Caco-2 (cell line): Measurements from ENCODE around the gene FBP2. TPM values are rescaled to one million over a fixed set of nuclear protein-coding genes. Genes with fewer than 3 reads are reported as not detected.

Experiments
- BruUV-seq: library from RNA; stranded (reverse); fragments of 400-500 nt; replicated peaks from 2 replicates; lab custom pipeline; 2021; lab: Mats Ljungman, UMichigan
- CTCF ChIA-PET: fragments of 300-600 bp; sonication (Branson Sonifier 250); formaldehyde crosslinking; loops from one replicate; lab custom pipeline; 2022; ENCODE audit warnings: antibody characterized with exemption; lab: Charles Lee
- POLR2A ChIA-PET: fragments of 300-600 bp; sonication (Branson Sonifier 250); formaldehyde crosslinking; loops from one replicate; lab custom pipeline; 2022; ENCODE audit warnings: antibody characterized with exemption; lab: Charles Lee
- DNase-seq, 2 experiments: peaks; one replicate each; pipeline versions ENCODE4 v3.0.0 to v3.0.0-alpha.2; 2020 to 2022
- H3K27me3 ChIP-seq: replicated peaks from 2 replicates; pipeline ENCODE4 v1.6.0; 2011; ENCODE audit warnings: low read length; ENCODE audit not compliant: control insufficient read depth, insufficient read depth
- H3K36me3 ChIP-seq: 2 replicates; pipeline ENCODE4 v1.5.1; 2011; ENCODE audit warnings: low read length; ENCODE audit not compliant: control insufficient read depth, insufficient read depth
- H3K4me1 ChIP-seq: fragments of 250-450 bp; sonication (Bioruptor Pico); 2 replicates; pipeline ENCODE4 v1.5.1; 2020; ENCODE audit warnings: mild to moderate bottlenecking
- H3K4me3 ChIP-seq: 2 replicates; pipeline ENCODE4 v1.5.1; 2011; ENCODE audit warnings: low read depth, mild to moderate bottlenecking, control low read depth, low read length
- H3K9me3 ChIP-seq: fragments of 250-450 bp; sonication (Bioruptor Pico); 2 replicates; pipeline ENCODE4 v1.5.1; 2020; ENCODE audit warnings: mild to moderate bottlenecking, moderate library complexity
- H3K27ac Mint-ChIP-seq: one replicate; pipeline ENCODE4 v1.8.0; 2022; ENCODE audit warnings: mixed read lengths; ENCODE audit not compliant: unreplicated experiment
- H3K27me3 Mint-ChIP-seq: one replicate; pipeline ENCODE4 v1.8.0; 2022; ENCODE audit warnings: mixed read lengths; ENCODE audit not compliant: insufficient read depth, unreplicated experiment
- H3K36me3 Mint-ChIP-seq: one replicate; pipeline ENCODE4 v1.8.0; 2022; ENCODE audit warnings: mild to moderate bottlenecking, mixed read lengths; ENCODE audit not compliant: insufficient read depth, unreplicated experiment
- H3K4me1 Mint-ChIP-seq: one replicate; pipeline ENCODE4 v1.8.0; 2022; ENCODE audit warnings: low read depth, mixed read lengths; ENCODE audit not compliant: unreplicated experiment
- H3K4me3 Mint-ChIP-seq: one replicate; pipeline ENCODE4 v1.8.0; 2022; ENCODE audit warnings: mild to moderate bottlenecking, moderate library complexity, mixed read lengths; ENCODE audit not compliant: unreplicated experiment
- H3K9me3 Mint-ChIP-seq: one replicate; pipeline ENCODE4 v1.8.0; 2022; ENCODE audit warnings: mixed read lengths; ENCODE audit not compliant: unreplicated experiment
- intact Hi-C: fragments of 100-400 bp; cut with micrococcal nuclease; formaldehyde crosslinking; loops from one replicate; pipeline ENCODE4 v1.10.0; 2022; ENCODE audit not compliant: unreplicated experiment
- total RNA-seq: library from RNA; stranded (reverse); gene quantifications from 2 replicates; pipeline ENCODE4 v1.2.3, GENCODE V29; 2022
- TF ChIP-seq, protein P1 (sequence below), 2 experiments: fragments of 200-600 bp in 1 of 2; IDR thresholded peaks; 1 replicate in 1 of 2; 2 replicates in 1 of 2; pipeline versions ENCODE4 v1.5.1 to v1.8.0; 2011 to 2022; ENCODE audit warnings: antibody characterized with exemption in 1 of 2, control low read depth in 1 of 2, inconsistent platforms in 1 of 2, low read depth in 1 of 2, low read length in 1 of 2, mild to moderate bottlenecking in 1 of 2, moderate library complexity in 1 of 2; ENCODE audit not compliant: insufficient read depth in 1 of 2, severe bottlenecking in 1 of 2, unreplicated experiment in 1 of 2

The FBP2 gene
- total RNA-seq, 1 experiment from 2014 or later = not detected

GRCh38 chr9:94630281-94630680, 36.7 kb upstream of the FBP2 start:
- Histone ChIP-seq H3K4me3 (no peak overlapping the region), H3K36me3 (no peaks in the 10 kb centered on the region), H3K27me3 (no peaks in the 10 kb centered on the region), H3K4me1 (peaks cover 6% of the 10 kb centered on the region), H3K9me3 (no peaks in the 10 kb centered on the region)
- H3K27me3 Mint-ChIP-seq = no peaks in the 10 kb centered on the region
- no TSS peak for BruUV-seq
- no peaks in the 10 kb centered on the region for H3K36me3 Mint-ChIP-seq
- TF ChIP-seq, protein P1, sequence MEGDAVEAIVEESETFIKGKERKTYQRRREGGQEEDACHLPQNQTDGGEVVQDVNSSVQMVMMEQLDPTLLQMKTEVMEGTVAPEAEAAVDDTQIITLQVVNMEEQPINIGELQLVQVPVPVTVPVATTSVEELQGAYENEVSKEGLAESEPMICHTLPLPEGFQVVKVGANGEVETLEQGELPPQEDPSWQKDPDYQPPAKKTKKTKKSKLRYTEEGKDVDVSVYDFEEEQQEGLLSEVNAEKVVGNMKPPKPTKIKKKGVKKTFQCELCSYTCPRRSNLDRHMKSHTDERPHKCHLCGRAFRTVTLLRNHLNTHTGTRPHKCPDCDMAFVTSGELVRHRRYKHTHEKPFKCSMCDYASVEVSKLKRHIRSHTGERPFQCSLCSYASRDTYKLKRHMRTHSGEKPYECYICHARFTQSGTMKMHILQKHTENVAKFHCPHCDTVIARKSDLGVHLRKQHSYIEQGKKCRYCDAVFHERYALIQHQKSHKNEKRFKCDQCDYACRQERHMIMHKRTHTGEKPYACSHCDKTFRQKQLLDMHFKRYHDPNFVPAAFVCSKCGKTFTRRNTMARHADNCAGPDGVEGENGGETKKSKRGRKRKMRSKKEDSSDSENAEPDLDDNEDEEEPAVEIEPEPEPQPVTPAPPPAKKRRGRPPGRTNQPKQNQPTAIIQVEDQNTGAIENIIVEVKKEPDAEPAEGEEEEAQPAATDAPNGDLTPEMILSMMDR (IDR thresholded peaks at IDR 0.05; ENCODE audit: insufficient read depth in 1 of 2, low read depth in 1 of 2, low read length in 1 of 2, severe bottlenecking in 1 of 2, unreplicated experiment in 1 of 2) = no peak
- H3K9me3 Mint-ChIP-seq = no peaks in the 10 kb centered on the region
- intact Hi-C loops = no loop called here
- no peak for DNase-seq
- no peak overlapping the region for H3K4me3 Mint-ChIP-seq
- ChIA-PET CTCF (no interaction called here), POLR2A (no interaction called here)
- H3K27ac Mint-ChIP-seq = no peak overlapping the region
- H3K4me1 Mint-ChIP-seq = peaks cover 6% of the 10 kb centered on the region

GRCh38 chr9:94627287-94627686, 33.7 kb upstream of the FBP2 start:
- POLR2A ChIA-PET = no interaction called here
- intact Hi-C loops = no loop called here

GRCh38 chr9:94625835-94626234, 32.2 kb upstream of the FBP2 start:
- TF ChIP-seq, protein P1 (IDR thresholded peaks at IDR 0.05; ENCODE audit: insufficient read depth in 1 of 2, low read depth in 1 of 2, low read length in 1 of 2, severe bottlenecking in 1 of 2, unreplicated experiment in 1 of 2) = no peak
- Mint-ChIP-seq H3K4me3 (no peak overlapping the region), H3K4me1 (peaks cover 6% of the 10 kb centered on the region), H3K36me3 (no peaks in the 10 kb centered on the region), H3K27me3 (no peaks in the 10 kb centered on the region), H3K27ac (no peak overlapping the region), H3K9me3 (no peaks in the 10 kb centered on the region)
- CTCF ChIA-PET = no interaction called here
- intact Hi-C loops = no loop called here
- H3K36me3 ChIP-seq = no peaks in the 10 kb centered on the region
- H3K27me3 ChIP-seq = no peaks in the 10 kb centered on the region
- BruUV-seq = no TSS peak
- H3K9me3 ChIP-seq = no peaks in the 10 kb centered on the region
- DNase-seq = no peak
- H3K4me3 ChIP-seq = no peak overlapping the region
- POLR2A ChIA-PET = no interaction called here
- H3K4me1 ChIP-seq = no peaks in the 10 kb centered on the region

More at GRCh38 chr9:94627287-94627686, 33.7 kb upstream of the FBP2 start:
- Histone ChIP-seq H3K36me3 (no peaks in the 10 kb centered on the region), H3K4me1 (peaks cover 6% of the 10 kb centered on the region), H3K9me3 (no peaks in the 10 kb centered on the region), H3K4me3 (no peak overlapping the region), H3K27me3 (no peaks in the 10 kb centered on the region)
- Mint-ChIP-seq H3K4me1 (peaks cover 6% of the 10 kb centered on the region), H3K36me3 (no peaks in the 10 kb centered on the region), H3K27me3 (no peaks in the 10 kb centered on the region), H3K4me3 (no peak overlapping the region), H3K9me3 (no peaks in the 10 kb centered on the region), H3K27ac (no peak overlapping the region)
- BruUV-seq = no TSS peak
- TF ChIP-seq, protein P1 (IDR thresholded peaks at IDR 0.05; ENCODE audit: insufficient read depth in 1 of 2, low read depth in 1 of 2, low read length in 1 of 2, severe bottlenecking in 1 of 2, unreplicated experiment in 1 of 2) = no peak
- DNase-seq = no peak
- CTCF ChIA-PET = no interaction called here
